ENCODE results near the gene MAGED1. TPM values are rescaled to one million over a fixed set of nuclear protein-coding genes. Genes with fewer than 3 reads are reported as not detected.
"Not testable (repeated sequence)": the region's sequence is repeated elsewhere in the genome, so short reads cannot be mapped to it uniquely, and the experiment has no call there.

MAGED1 gene
- total RNA-seq, 1 donor from 2014 or later, result 61.7 TPM

- no peak for DNase-seq (ENCODE audit: low spot score)
Measured at GRCh38 chrX:51894697-51895336, 1.4 kb downstream of the MAGED1 start.

GRCh38 chrX:51896626-51897025 lies 3.2 kb downstream of the MAGED1 start:
- DNase-seq (ENCODE audit: low spot score), result no peak

- DNase-seq (ENCODE audit: low spot score), result no peak
Measured at GRCh38 chrX:51899741-51900140, 6.3 kb downstream of the MAGED1 start.

GRCh38 chrX:51902510-51903050 lies 9.2 kb downstream of the MAGED1 start:
- no peak for DNase-seq (ENCODE audit: low spot score)

GRCh38 chrX:51905152-51905551 lies 11.7 kb downstream of the MAGED1 start:
- DNase-seq (ENCODE audit: low spot score), result not testable (repeated sequence)

GRCh38 chrX:51905711-51906110 lies 12.3 kb downstream of the MAGED1 start:
- DNase-seq (ENCODE audit: low spot score), result no peak

GRCh38 chrX:51917604-51918003 lies 24.2 kb downstream of the MAGED1 start:
- no peak for DNase-seq (ENCODE audit: low spot score)

GRCh38 chrX:51922561-51922960 lies 29.1 kb downstream of the MAGED1 start:
- DNase-seq (ENCODE audit: low spot score), result no peak

GRCh38 chrX:51931566-51932150 lies 38.2 kb downstream of the MAGED1 start:
- no peak for DNase-seq (ENCODE audit: low spot score)

Other genes starting within 250 kb of the MAGED1 start
- gene CENPVL2, start 210.8 kb upstream of the MAGED1 start, total RNA-seq, result not detected
- gene CENPVL1, start 183.1 kb upstream of the MAGED1 start, total RNA-seq, result not detected
- gene GSPT2, start 150.2 kb upstream of the MAGED1 start, total RNA-seq, result 7.3 TPM
- 7.0 TPM for gene MAGED4B, start 175.6 kb downstream of the MAGED1 start, total RNA-seq

All from mesenteric fat pad (tissue), 1 donor.